Measurements from ENCODE around the gene PLEKHF1.

Gene PLEKHF1

DNA sequence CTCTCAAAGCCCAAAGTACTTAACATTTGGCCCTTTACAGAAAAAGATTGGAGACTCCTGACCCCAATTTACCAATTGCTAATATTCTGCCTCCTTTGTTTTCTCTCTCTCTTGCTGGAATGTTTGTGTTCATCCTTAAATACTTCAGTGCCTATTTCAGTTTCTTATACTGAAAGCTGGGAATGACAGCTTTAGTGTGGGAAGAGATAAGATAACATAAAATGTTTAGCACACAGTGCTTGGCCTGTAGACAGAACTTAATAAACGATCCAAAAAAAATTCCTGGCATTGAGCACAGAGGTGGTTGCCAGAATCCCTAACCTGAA lies 3.0 kb upstream of the PLEKHF1 start:
- Histone ChIP-seq H3K23ac (ENCODE audit: low read length in 2 of 2) (no peak overlapping the region), H3K14ac (ENCODE audit: low read length in 2 of 2) (no peak overlapping the region), H3K4me2 (ENCODE audit: low read length, poor library complexity, severe bottlenecking) (no peak overlapping the region), H3K27ac (ENCODE audit: low read length, poor library complexity, severe bottlenecking) (peak overlapping the region; percentile 70), H3K27me3 (ENCODE audit: control insufficient read depth in 1 of 2, insufficient read depth in 1 of 2, low read length in 2 of 2) (no peaks in the 10 kb centered on the region), H3K4me1 (ENCODE audit: control insufficient read depth, insufficient read depth, low read depth, low read length) (peaks cover 43% of the 10 kb centered on the region), H3K4me3 (ENCODE audit: insufficient read depth in 1 of 2, low read depth in 1 of 2, low read length in 2 of 2) (peak overlapping the region in 1 of 2 experiments; percentile 62), H4K8ac (ENCODE audit: low read length) (no peak overlapping the region), H2AK5ac (ENCODE audit: low read length, severe bottlenecking) (no peak overlapping the region), H2AFZ (ENCODE audit: low read depth, low read length) (no peak overlapping the region), H2BK12ac (ENCODE audit: low read length in 2 of 2) (no peak overlapping the region), H3K9ac (ENCODE audit: low read length) (peak overlapping the region; percentile 93), H3K4ac (ENCODE audit: low read depth in 1 of 2, low read length in 2 of 2) (no peak overlapping the region), H2BK5ac (ENCODE audit: low read depth, low read length, poor library complexity, severe bottlenecking) (no peak overlapping the region), H3K18ac (ENCODE audit: low read depth in 1 of 2, low read length in 2 of 2) (no peak overlapping the region), H4K91ac (ENCODE audit: low read length) (no peak overlapping the region), H2BK120ac (ENCODE audit: low read depth, low read length) (no peak overlapping the region), H3K79me1 (replicated peaks; ENCODE audit: low read length, poor library complexity, severe bottlenecking) (peaks cover 6% of the 10 kb centered on the region), H3K9me3 (ENCODE audit: control insufficient read depth, low read length) (no peaks in the 10 kb centered on the region), H3K36me3 (ENCODE audit: control insufficient read depth in 1 of 2, insufficient read depth in 2 of 2, low read depth in 1 of 2, low read length in 2 of 2) (peaks cover 0 to 2% of the 10 kb centered on the region in 2 experiments), H2BK15ac (ENCODE audit: low read depth, poor library complexity, severe bottlenecking) (no peak overlapping the region)
- no peak for DNase-seq
- 0% methylated on average over 1 of the region's 1 CpG for WGBS

DNA sequence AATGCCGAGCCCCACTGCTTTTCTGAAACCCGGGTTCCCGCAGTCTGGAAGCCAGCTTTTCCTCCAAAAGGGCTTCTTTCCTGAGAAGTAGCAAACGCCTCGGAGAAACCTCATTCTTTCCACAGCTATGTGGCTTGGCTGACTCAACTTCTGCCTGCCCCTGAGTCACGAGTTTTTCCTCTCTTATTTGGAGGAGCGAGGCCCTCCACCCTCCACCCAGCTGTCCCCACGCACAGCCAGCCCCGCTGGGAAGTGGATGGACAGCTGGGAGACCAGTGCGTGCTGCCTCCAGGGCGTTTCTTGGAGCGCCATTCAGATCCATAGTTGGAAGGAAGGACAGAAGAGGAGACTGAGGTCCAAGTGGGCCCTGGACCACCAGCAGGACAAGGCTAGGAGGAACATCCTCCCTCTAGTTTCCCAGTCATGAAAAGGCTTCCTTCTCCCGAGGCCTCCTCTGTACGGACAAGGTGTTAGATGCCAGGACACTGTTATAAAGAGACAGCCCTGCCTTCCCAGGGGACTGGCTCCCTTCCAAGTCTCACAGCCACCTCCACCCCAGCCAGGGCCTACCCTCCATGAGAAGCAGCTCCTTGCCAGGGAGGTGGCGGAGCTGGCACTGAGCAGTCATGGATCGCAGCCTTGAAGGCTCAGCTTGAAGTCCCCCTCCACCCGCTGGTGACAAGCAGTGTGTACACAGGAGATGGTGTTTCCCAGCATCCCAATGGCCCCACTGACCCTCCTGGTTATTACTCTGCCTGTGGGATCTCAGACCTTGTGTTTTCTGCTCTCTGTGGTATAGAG lies 2.5 kb upstream of the PLEKHF1 start:
- Histone ChIP-seq H4K91ac (ENCODE audit: low read length) (peak overlapping the region; percentile 95), H2BK12ac (ENCODE audit: low read length in 2 of 2) (peak overlapping the region; percentile 49 to 99), H2AFZ (ENCODE audit: low read depth, low read length) (peak overlapping the region; percentile 60), H2AK5ac (ENCODE audit: low read length, severe bottlenecking) (no peak overlapping the region), H3K4me2 (ENCODE audit: low read length, poor library complexity, severe bottlenecking) (no peak overlapping the region), H3K4me1 (ENCODE audit: control insufficient read depth, insufficient read depth, low read depth, low read length) (peaks cover 46% of the 10 kb centered on the region), H3K14ac (ENCODE audit: low read length in 2 of 2) (peak overlapping the region in 1 of 2 experiments; percentile 69), H3K9me3 (ENCODE audit: control insufficient read depth, low read length) (no peaks in the 10 kb centered on the region), H3K27me3 (ENCODE audit: control insufficient read depth in 1 of 2, insufficient read depth in 1 of 2, low read length in 2 of 2) (no peaks in the 10 kb centered on the region), H3K23ac (ENCODE audit: low read length in 2 of 2) (no peak overlapping the region), H3K36me3 (ENCODE audit: control insufficient read depth in 1 of 2, insufficient read depth in 2 of 2, low read depth in 1 of 2, low read length in 2 of 2) (peaks cover 0 to 7% of the 10 kb centered on the region in 2 experiments), H3K27ac (ENCODE audit: low read length, poor library complexity, severe bottlenecking) (peak overlapping the region; percentile 70), H3K9ac (ENCODE audit: low read length) (peak overlapping the region; percentile 93), H2BK120ac (ENCODE audit: low read depth, low read length) (peak overlapping the region; percentile 65), H2BK15ac (ENCODE audit: low read depth, poor library complexity, severe bottlenecking) (peak overlapping the region; percentile 44), H4K8ac (ENCODE audit: low read length) (peak overlapping the region; percentile 90), H3K4me3 (ENCODE audit: insufficient read depth in 1 of 2, low read depth in 1 of 2, low read length in 2 of 2) (peak overlapping the region in 1 of 2 experiments; percentile 62), H2BK5ac (ENCODE audit: low read depth, low read length, poor library complexity, severe bottlenecking) (no peak overlapping the region), H3K79me1 (replicated peaks; ENCODE audit: low read length, poor library complexity, severe bottlenecking) (peaks cover 9% of the 10 kb centered on the region), H3K4ac (ENCODE audit: low read depth in 1 of 2, low read length in 2 of 2) (peak overlapping the region; percentile 30 to 88), H3K18ac (ENCODE audit: low read depth in 1 of 2, low read length in 2 of 2) (peak overlapping the region; percentile 87 to 94)
- 35% methylated on average over 16 of the region's 17 CpGs for WGBS
- DNase-seq = peak; percentile 95

DNA sequence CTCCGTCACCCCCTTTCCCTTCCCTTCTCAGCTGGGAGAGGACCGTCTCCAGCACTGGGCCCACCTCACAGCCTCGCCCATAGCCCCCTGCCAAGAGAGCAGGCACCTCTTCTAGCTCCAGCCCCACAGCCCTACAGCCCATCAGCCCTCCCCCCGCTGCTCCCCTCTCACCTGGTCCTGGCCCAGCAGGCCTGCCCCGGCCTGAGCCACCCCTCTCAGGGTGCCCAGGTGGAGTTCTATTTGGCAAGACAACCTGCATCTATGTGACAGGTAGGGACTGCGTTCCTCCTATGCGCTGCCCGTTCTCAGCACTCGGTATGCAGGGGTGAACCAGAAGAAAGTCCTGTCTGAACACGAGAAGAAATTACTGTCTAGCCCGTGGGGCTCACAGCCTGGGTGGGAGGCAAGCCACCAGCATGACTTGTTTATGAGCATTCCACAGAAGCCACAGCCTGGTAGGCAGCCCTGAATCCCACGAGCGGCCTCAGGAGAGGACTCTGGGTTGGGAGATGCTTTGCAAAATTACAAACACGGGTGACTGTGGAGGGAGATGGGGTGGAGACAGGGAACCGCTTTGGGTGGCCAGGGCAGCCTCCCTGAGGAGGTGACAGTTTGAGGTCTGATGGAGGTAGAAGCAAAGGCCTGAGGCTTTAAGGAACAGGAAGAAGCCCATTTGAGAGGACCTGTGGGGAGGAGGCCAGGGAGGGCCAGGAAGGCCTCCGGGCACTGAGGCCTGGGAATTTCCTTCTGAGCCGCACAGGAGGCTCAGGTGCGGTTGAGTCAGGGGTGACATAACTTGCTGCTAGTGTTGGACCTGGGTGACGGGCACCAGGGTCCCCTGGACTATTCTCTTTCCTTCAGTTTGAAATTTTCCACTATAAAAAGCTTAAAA lies 1.2 kb upstream of the PLEKHF1 start:
- H4K8ac ChIP-seq (ENCODE audit: low read length) = peak overlapping the region; percentile 27
- H2BK5ac ChIP-seq (ENCODE audit: low read depth, low read length, poor library complexity, severe bottlenecking) = no peak overlapping the region
- peak overlapping the region in 1 of 2 experiments; percentile 90 for H3K4me3 ChIP-seq (ENCODE audit: insufficient read depth in 1 of 2, low read depth in 1 of 2, low read length in 2 of 2)
- H2BK120ac ChIP-seq (ENCODE audit: low read depth, low read length) = peak overlapping the region; percentile 71
- H3K27me3 ChIP-seq (ENCODE audit: control insufficient read depth in 1 of 2, insufficient read depth in 1 of 2, low read length in 2 of 2) = no peaks in the 10 kb centered on the region
- DNase-seq = peak; percentile 31
- H3K79me1 ChIP-seq (replicated peaks; ENCODE audit: low read length, poor library complexity, severe bottlenecking) = peaks cover 18% of the 10 kb centered on the region
- H2BK12ac ChIP-seq (ENCODE audit: low read length in 2 of 2) = peak overlapping the region; percentile 30 to 50
- H2BK15ac ChIP-seq (ENCODE audit: low read depth, poor library complexity, severe bottlenecking) = peak overlapping the region; percentile 71
- H3K23ac ChIP-seq (ENCODE audit: low read length in 2 of 2) = no peak overlapping the region
- peaks cover 6 to 13% of the 10 kb centered on the region in 2 experiments for H3K36me3 ChIP-seq (ENCODE audit: control insufficient read depth in 1 of 2, insufficient read depth in 2 of 2, low read depth in 1 of 2, low read length in 2 of 2)
- no peak overlapping the region for H3K14ac ChIP-seq (ENCODE audit: low read length in 2 of 2)
- no peak overlapping the region for H2AFZ ChIP-seq (ENCODE audit: low read depth, low read length)
- no peak overlapping the region for H3K9ac ChIP-seq (ENCODE audit: low read length)
- no peaks in the 10 kb centered on the region for H3K9me3 ChIP-seq (ENCODE audit: control insufficient read depth, low read length)
- H3K4me1 ChIP-seq (ENCODE audit: control insufficient read depth, insufficient read depth, low read depth, low read length) = peaks cover 56% of the 10 kb centered on the region
- 85% methylated on average over 19 of the region's 19 CpGs for WGBS
- no peak overlapping the region for H2AK5ac ChIP-seq (ENCODE audit: low read length, severe bottlenecking)
- peak overlapping the region; percentile 99 for H3K4me2 ChIP-seq (ENCODE audit: low read length, poor library complexity, severe bottlenecking)
- peak overlapping the region; percentile 37 to 42 for H3K4ac ChIP-seq (ENCODE audit: low read depth in 1 of 2, low read length in 2 of 2)
- no peak overlapping the region for H3K27ac ChIP-seq (ENCODE audit: low read length, poor library complexity, severe bottlenecking)
- H3K18ac ChIP-seq (ENCODE audit: low read depth in 1 of 2, low read length in 2 of 2) = peak overlapping the region; percentile 8 to 79
- peak overlapping the region; percentile 14 for H4K91ac ChIP-seq (ENCODE audit: low read length)

DNA sequence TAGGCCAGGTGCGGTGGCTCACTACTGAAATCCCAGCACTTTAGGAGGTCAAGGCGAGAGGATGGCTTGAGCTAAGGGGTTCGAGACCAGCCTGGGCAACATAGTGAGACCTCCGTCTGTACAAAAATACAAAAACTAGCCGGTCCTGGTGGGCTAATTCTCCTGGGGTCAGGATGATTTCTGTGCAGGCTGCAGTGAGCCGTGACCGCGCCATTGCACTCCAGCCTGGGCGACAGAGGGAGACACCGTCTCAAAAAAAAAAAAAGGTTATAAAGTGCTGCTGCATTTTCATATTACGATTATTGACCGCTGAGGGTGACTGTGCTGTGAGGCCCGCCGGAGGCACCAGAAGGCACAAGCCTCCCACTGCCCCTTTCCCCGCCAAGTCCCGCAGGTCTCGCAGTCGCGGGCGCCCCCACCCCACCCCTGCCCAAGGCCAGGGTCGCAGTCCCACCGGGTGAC lies 477 bp upstream of the PLEKHF1 start:
- H3K27me3 ChIP-seq (ENCODE audit: control insufficient read depth in 1 of 2, insufficient read depth in 1 of 2, low read length in 2 of 2) = no peaks in the 10 kb centered on the region
- peak overlapping the region in 1 of 2 experiments; percentile 86 for H3K18ac ChIP-seq (ENCODE audit: low read depth in 1 of 2, low read length in 2 of 2)
- 33% methylated on average over 21 of the region's 22 CpGs for WGBS
- no peak overlapping the region for H3K23ac ChIP-seq (ENCODE audit: low read length in 2 of 2)
- H4K8ac ChIP-seq (ENCODE audit: low read length) = peak overlapping the region; percentile 67
- peaks cover 59% of the 10 kb centered on the region for H3K4me1 ChIP-seq (ENCODE audit: control insufficient read depth, insufficient read depth, low read depth, low read length)
- peaks cover 8 to 18% of the 10 kb centered on the region in 2 experiments for H3K36me3 ChIP-seq (ENCODE audit: control insufficient read depth in 1 of 2, insufficient read depth in 2 of 2, low read depth in 1 of 2, low read length in 2 of 2)
- no peak overlapping the region for H2BK5ac ChIP-seq (ENCODE audit: low read depth, low read length, poor library complexity, severe bottlenecking)
- H3K9me3 ChIP-seq (ENCODE audit: control insufficient read depth, low read length) = no peaks in the 10 kb centered on the region
- no peak overlapping the region for H3K14ac ChIP-seq (ENCODE audit: low read length in 2 of 2)
- no peak overlapping the region for H2AK5ac ChIP-seq (ENCODE audit: low read length, severe bottlenecking)
- H3K27ac ChIP-seq (ENCODE audit: low read length, poor library complexity, severe bottlenecking) = no peak overlapping the region
- peak overlapping the region; percentile 76 to 90 for H3K4me3 ChIP-seq (ENCODE audit: insufficient read depth in 1 of 2, low read depth in 1 of 2, low read length in 2 of 2)
- peak overlapping the region; percentile 42 to 61 for H2BK12ac ChIP-seq (ENCODE audit: low read length in 2 of 2)
- H3K79me1 ChIP-seq (replicated peaks; ENCODE audit: low read length, poor library complexity, severe bottlenecking) = peaks cover 21% of the 10 kb centered on the region
- peak overlapping the region; percentile 56 for H3K9ac ChIP-seq (ENCODE audit: low read length)
- H2AFZ ChIP-seq (ENCODE audit: low read depth, low read length) = no peak overlapping the region
- peak overlapping the region; percentile 99 for H3K4me2 ChIP-seq (ENCODE audit: low read length, poor library complexity, severe bottlenecking)
- no peak overlapping the region for H2BK120ac ChIP-seq (ENCODE audit: low read depth, low read length)
- DNase-seq = no peak
- peak overlapping the region in 1 of 2 experiments; percentile 55 for H3K4ac ChIP-seq (ENCODE audit: low read depth in 1 of 2, low read length in 2 of 2)
- H2BK15ac ChIP-seq (ENCODE audit: low read depth, poor library complexity, severe bottlenecking) = peak overlapping the region; percentile 70
- H4K91ac ChIP-seq (ENCODE audit: low read length) = no peak overlapping the region

Data from mesenchymal stem cell (in vitro differentiated cells and primary cell).